DOHH2 (cell line): Measurements from ENCODE around the gene RCL1.

Source experiments
- H3F3A ChIP-seq: fragments of 200-600 bp; sonication (generic), shearing (Covaris generic); 2 replicates; pipeline ENCODE4 v1.6.0; 2016; ENCODE audit warnings: antibody characterized with exemption, mild to moderate bottlenecking; ENCODE audit not compliant: control insufficient read depth, insufficient read depth
- H3K27ac ChIP-seq: fragments of 200-600 bp; sonication (generic); 2 replicates; pipeline ENCODE4 v1.5.1; 2014; ENCODE audit warnings: low read depth, mild to moderate bottlenecking, low read length, moderate library complexity
- H3K27me3 ChIP-seq: fragments of 200-600 bp; sonication (generic); 2 replicates; pipeline ENCODE4 v1.6.1; 2014; ENCODE audit warnings: mild to moderate bottlenecking, low read length, mixed read lengths; ENCODE audit not compliant: control insufficient read depth
- H3K36me3 ChIP-seq: fragments of 200-600 bp; sonication (generic); 2 replicates; pipeline ENCODE4 v1.6.1; 2014; ENCODE audit warnings: mild to moderate bottlenecking, low read length, moderate library complexity, mixed read lengths; ENCODE audit not compliant: control insufficient read depth
- H3K4me1 ChIP-seq: fragments of 200-600 bp; sonication (generic); 2 replicates; pipeline ENCODE4 v1.6.1; 2014; ENCODE audit warnings: mild to moderate bottlenecking, low read length, mixed read lengths; ENCODE audit not compliant: control insufficient read depth
- H3K4me2 ChIP-seq: fragments of 200-600 bp; sonication (generic); 2 replicates; pipeline ENCODE4 v1.6.0; 2014; ENCODE audit warnings: mild to moderate bottlenecking, low read length, moderate library complexity
- H3K4me3 ChIP-seq: fragments of 200-600 bp; sonication (generic); 2 replicates; pipeline ENCODE4 v1.5.1; 2014; ENCODE audit warnings: mild to moderate bottlenecking, low read length, mixed read lengths
- H3K79me2 ChIP-seq: fragments of 200-600 bp; sonication (generic); 2 replicates; pipeline ENCODE4 v1.6.1; 2014; ENCODE audit warnings: mild to moderate bottlenecking, low read length, mixed read lengths; ENCODE audit not compliant: control insufficient read depth
- H3K9me2 ChIP-seq: fragments of 200-600 bp; sonication (generic); replicated peaks from 2 replicates; pipeline ENCODE4 v1.6.1; 2014; ENCODE audit warnings: mild to moderate bottlenecking, low read length, mixed read lengths; ENCODE audit not compliant: control insufficient read depth
- H3K9me3 ChIP-seq: fragments of 200-600 bp; sonication (generic); 2 replicates; pipeline ENCODE4 v1.6.1; 2014; ENCODE audit warnings: antibody characterized with exemption, low read length, mixed read lengths; ENCODE audit not compliant: control insufficient read depth, insufficient read depth
- H4K20me1 ChIP-seq: fragments of 200-600 bp; sonication (generic); 2 replicates; pipeline ENCODE4 v1.6.0; 2014; ENCODE audit warnings: low read depth, mild to moderate bottlenecking, antibody characterized with exemption, low read length, moderate library complexity; ENCODE audit not compliant: control insufficient read depth, insufficient read depth
- EZH2phosphoT487 ChIP-seq: fragments of 200-600 bp; sonication (generic); IDR thresholded peaks from 2 replicates; pipeline ENCODE4 v1.6.1; 2017; ENCODE audit warnings: borderline replicate concordance, mild to moderate bottlenecking, antibody characterized with exemption, low read length, moderate library complexity, mixed read lengths
- TF ChIP-seq, protein P1 (sequence below): fragments of 200-600 bp; sonication (generic); IDR thresholded peaks from one replicate; pipeline ENCODE4 v1.5.1; 2014; ENCODE audit warnings: antibody characterized with exemption, mild to moderate bottlenecking, low read depth, low read length; ENCODE audit not compliant: poor library complexity, severe bottlenecking

The RCL1 gene

GRCh38 chr9:4827224-4827623 lies 34.5 kb downstream of the RCL1 start:
- no peak overlapping the region for H3K27ac ChIP-seq
- peaks cover 30% of the 10 kb centered on the region for H3K36me3 ChIP-seq
- H4K20me1 ChIP-seq = no peaks in the 10 kb centered on the region
- no peak for TF ChIP-seq EZH2phosphoT487
- TF ChIP-seq, protein P1, sequence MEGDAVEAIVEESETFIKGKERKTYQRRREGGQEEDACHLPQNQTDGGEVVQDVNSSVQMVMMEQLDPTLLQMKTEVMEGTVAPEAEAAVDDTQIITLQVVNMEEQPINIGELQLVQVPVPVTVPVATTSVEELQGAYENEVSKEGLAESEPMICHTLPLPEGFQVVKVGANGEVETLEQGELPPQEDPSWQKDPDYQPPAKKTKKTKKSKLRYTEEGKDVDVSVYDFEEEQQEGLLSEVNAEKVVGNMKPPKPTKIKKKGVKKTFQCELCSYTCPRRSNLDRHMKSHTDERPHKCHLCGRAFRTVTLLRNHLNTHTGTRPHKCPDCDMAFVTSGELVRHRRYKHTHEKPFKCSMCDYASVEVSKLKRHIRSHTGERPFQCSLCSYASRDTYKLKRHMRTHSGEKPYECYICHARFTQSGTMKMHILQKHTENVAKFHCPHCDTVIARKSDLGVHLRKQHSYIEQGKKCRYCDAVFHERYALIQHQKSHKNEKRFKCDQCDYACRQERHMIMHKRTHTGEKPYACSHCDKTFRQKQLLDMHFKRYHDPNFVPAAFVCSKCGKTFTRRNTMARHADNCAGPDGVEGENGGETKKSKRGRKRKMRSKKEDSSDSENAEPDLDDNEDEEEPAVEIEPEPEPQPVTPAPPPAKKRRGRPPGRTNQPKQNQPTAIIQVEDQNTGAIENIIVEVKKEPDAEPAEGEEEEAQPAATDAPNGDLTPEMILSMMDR = no peak
- peaks cover 8% of the 10 kb centered on the region for H3K4me1 ChIP-seq
- no peaks in the 10 kb centered on the region for H3K9me3 ChIP-seq
- peaks cover 79% of the 10 kb centered on the region for H3K79me2 ChIP-seq
- no peak overlapping the region for H3K4me2 ChIP-seq
- H3K9me2 ChIP-seq = no peaks in the 10 kb centered on the region
- no peaks in the 10 kb centered on the region for H3K27me3 ChIP-seq
- no peak overlapping the region for H3K4me3 ChIP-seq
- no peaks in the 10 kb centered on the region for H3F3A ChIP-seq

GRCh38 chr9:4828761-4829160 lies 36.0 kb downstream of the RCL1 start:
- 0 out of 2 replicates have a peak, but pooled peaks cover 3% of the 10 kb centered on the region for H4K20me1 ChIP-seq
- no peak overlapping the region for H3K4me3 ChIP-seq
- no peak overlapping the region for H3K27ac ChIP-seq
- peaks cover 65% of the 10 kb centered on the region for H3K79me2 ChIP-seq
- no peak for TF ChIP-seq EZH2phosphoT487
- TF ChIP-seq, protein P1 = no peak
- H3K9me2 ChIP-seq = no peaks in the 10 kb centered on the region
- no peaks in the 10 kb centered on the region for H3K27me3 ChIP-seq
- H3K4me1 ChIP-seq = 0 out of 2 replicates have a peak, but pooled peaks cover 2% of the 10 kb centered on the region
- peaks cover 42% of the 10 kb centered on the region for H3K36me3 ChIP-seq
- no peaks in the 10 kb centered on the region for H3K9me3 ChIP-seq
- no peak overlapping the region for H3K4me2 ChIP-seq
- no peaks in the 10 kb centered on the region for H3F3A ChIP-seq

GRCh38 chr9:4829969-4830368 lies 37.2 kb downstream of the RCL1 start:
- no peak overlapping the region for H3K4me2 ChIP-seq
- 0 out of 2 replicates have a peak, but pooled peaks cover 3% of the 10 kb centered on the region for H4K20me1 ChIP-seq
- no peaks in the 10 kb centered on the region for H3K4me1 ChIP-seq
- H3K27me3 ChIP-seq = no peaks in the 10 kb centered on the region
- no peaks in the 10 kb centered on the region for H3K9me3 ChIP-seq
- no peak overlapping the region for H3K4me3 ChIP-seq
- H3K36me3 ChIP-seq = peaks cover 48% of the 10 kb centered on the region
- H3K79me2 ChIP-seq = peaks cover 55% of the 10 kb centered on the region
- no peak overlapping the region for H3K27ac ChIP-seq
- H3K9me2 ChIP-seq = no peaks in the 10 kb centered on the region
- TF ChIP-seq, protein P1 = no peak
- TF ChIP-seq EZH2phosphoT487 = no peak
- H3F3A ChIP-seq = no peaks in the 10 kb centered on the region

GRCh38 chr9:4830699-4831098 lies 38.0 kb downstream of the RCL1 start:
- Histone ChIP-seq H4K20me1 (0 out of 2 replicates have a peak, but pooled peaks cover 3% of the 10 kb centered on the region), H3K27me3 (no peaks in the 10 kb centered on the region), H3K4me2 (no peak overlapping the region), H3K4me3 (no peak overlapping the region), H3K4me1 (no peaks in the 10 kb centered on the region), H3K79me2 (peaks cover 47% of the 10 kb centered on the region), H3K9me3 (no peaks in the 10 kb centered on the region), H3K27ac (no peak overlapping the region), H3K36me3 (peaks cover 48% of the 10 kb centered on the region), H3F3A (no peaks in the 10 kb centered on the region), H3K9me2 (no peaks in the 10 kb centered on the region)
- TF ChIP-seq EZH2phosphoT487 = no peak
- TF ChIP-seq, protein P1 = no peak
